ENCODE data around the gene MRPL18. TPM values are rescaled to one million over a fixed set of nuclear protein-coding genes. Genes with fewer than 3 reads are reported as not detected.

The MRPL18 gene
- total and polyA plus RNA-seq, 2 of the 8 experiments (the other 6 are each of a cell fraction or from before 2014, with no cell fraction given): 58.7 to 79.8 TPM

DNA sequence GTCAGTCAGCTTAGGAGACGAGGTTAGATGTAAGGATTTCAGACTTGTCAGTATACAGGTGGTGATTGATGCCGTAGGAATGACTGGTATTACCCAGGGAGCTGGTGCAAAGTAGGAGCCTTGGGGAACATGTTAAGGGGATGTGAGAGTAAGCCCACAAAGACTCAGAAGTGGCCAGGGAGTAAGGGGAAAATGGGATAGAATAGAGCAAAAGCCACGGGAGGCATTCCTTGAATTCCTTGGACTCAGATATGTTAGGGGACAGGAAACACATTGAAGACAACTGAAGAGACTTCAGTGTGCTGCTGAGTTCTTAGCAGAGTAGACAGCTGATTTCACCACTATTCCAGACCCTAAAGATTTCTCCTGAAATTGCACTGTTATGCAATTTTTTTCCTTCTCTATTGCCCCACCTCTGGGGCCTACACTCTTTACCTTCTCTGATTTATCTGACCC lies 29.6 kb upstream of the MRPL18 start:
- Histone ChIP-seq H3K14ac (ENCODE audit: insufficient read length) (no peak overlapping the region), H3K79me2 (ENCODE audit: control insufficient read depth in 1 of 2, insufficient read depth in 2 of 2, low read length in 2 of 2) (peaks cover 0 to 13% of the 10 kb centered on the region in 2 experiments; a peak in 2 of 4 replicates), H3K4me2 (ENCODE audit: insufficient read depth in 1 of 2, low read depth in 2 of 2, low read length in 2 of 2) (peak overlapping the region; percentile 71 to 90), H2BK15ac (ENCODE audit: low read length) (no peak overlapping the region), H2BK12ac (ENCODE audit: low read depth, low read length) (no peak overlapping the region; the same call in 1 of the 2 replicates), H3K56ac (replicated peaks; ENCODE audit: insufficient read length, low read depth, low read length) (no peak overlapping the region), H2AFZ (ENCODE audit: low read length) (no peak overlapping the region), H3K27me3 (replicated peaks in 1 of 4; ENCODE audit: control insufficient read depth in 3 of 4, extremely low read depth in 1 of 4, insufficient read depth in 3 of 4, low read length in 3 of 4) (no peaks in the 10 kb centered on the region), H3K9me3 (ENCODE audit: insufficient read depth in 2 of 2, low read depth in 1 of 2, low read length in 1 of 2) (no peaks in the 10 kb centered on the region), H2BK20ac (ENCODE audit: low read length) (no peak overlapping the region), H3K36me3 (ENCODE audit: control insufficient read depth in 2 of 4, insufficient read depth in 4 of 4, low read length in 3 of 4) (peaks cover 4 to 57% (median 28%) of the 10 kb centered on the region in 4 experiments), H3K79me1 (ENCODE audit: low read depth, low read length) (peaks cover 7% of the 10 kb centered on the region; the same call in 1 of the 2 replicates), H3K27ac (ENCODE audit: low read depth, low read length) (peak overlapping the region; percentile 81; the same call in 1 of the 2 replicates), H4K5ac (ENCODE audit: insufficient read length, low read depth, low read length) (no peak overlapping the region), H3K23me2 (ENCODE audit: low read depth, low read length) (peaks cover 11% of the 10 kb centered on the region), H3K4me1 (replicated peaks in 1 of 4; ENCODE audit: control insufficient read depth in 3 of 4, insufficient read depth in 4 of 4, low read length in 3 of 4) (peaks cover 6 to 15% (median 12%) of the 10 kb centered on the region in 4 experiments; a peak in 6 of 7 replicates), H4K20me1 (replicated peaks in 1 of 2; ENCODE audit: control insufficient read depth in 1 of 2, insufficient read depth in 2 of 2, low read length in 2 of 2) (peaks cover 0 to 2% of the 10 kb centered on the region in 2 experiments), H2BK120ac (replicated peaks; ENCODE audit: low read depth, low read length) (no peak overlapping the region), H2BK5ac (ENCODE audit: low read depth, low read length) (peak overlapping the region; percentile 88; the same call in 1 of the 2 replicates), H3K9ac (replicated peaks in 1 of 4; ENCODE audit: extremely low read depth in 1 of 4, low read depth in 3 of 4, low read length in 3 of 4) (no peak overlapping the region), H4K91ac (replicated peaks; ENCODE audit: insufficient read length, low read length) (no peak overlapping the region), H3K4me3 (ENCODE audit: extremely low read depth in 1 of 4, insufficient read depth in 2 of 4, low read depth in 3 of 4, low read length in 4 of 4) (peak overlapping the region in 2 of 4 experiments; percentile 1 to 98; a peak in 3 of 8 replicates), H4K8ac (ENCODE audit: extremely low read depth, insufficient read depth, low read length) (no peak overlapping the region), H3K23ac (ENCODE audit: insufficient read length) (no peak overlapping the region), H2AK5ac (ENCODE audit: low read depth, low read length) (peak overlapping the region; percentile 72; the same call in 1 of the 2 replicates), H3K4ac (replicated peaks; ENCODE audit: insufficient read length, low read depth, low read length) (no peak overlapping the region), H3K18ac (ENCODE audit: extremely low read depth, low read length) (no peak overlapping the region)
- DNase-seq (ENCODE audit: low read depth in 1 of 2, low spot score in 2 of 2) (peak; percentile 52 to 63), FAIRE-seq (peak; percentile 24)
- TF ChIP-seq SP1 (IDR thresholded peaks at IDR 0.05; ENCODE audit: low read depth, low read length): peak; percentile 55; the same call in 1 of the 2 replicates
- peak; percentile 47 for TF ChIP-seq TAF1 (IDR thresholded peaks at IDR 0.05; ENCODE audit: low read depth, low read length)
- TF ChIP-seq, protein P1, sequence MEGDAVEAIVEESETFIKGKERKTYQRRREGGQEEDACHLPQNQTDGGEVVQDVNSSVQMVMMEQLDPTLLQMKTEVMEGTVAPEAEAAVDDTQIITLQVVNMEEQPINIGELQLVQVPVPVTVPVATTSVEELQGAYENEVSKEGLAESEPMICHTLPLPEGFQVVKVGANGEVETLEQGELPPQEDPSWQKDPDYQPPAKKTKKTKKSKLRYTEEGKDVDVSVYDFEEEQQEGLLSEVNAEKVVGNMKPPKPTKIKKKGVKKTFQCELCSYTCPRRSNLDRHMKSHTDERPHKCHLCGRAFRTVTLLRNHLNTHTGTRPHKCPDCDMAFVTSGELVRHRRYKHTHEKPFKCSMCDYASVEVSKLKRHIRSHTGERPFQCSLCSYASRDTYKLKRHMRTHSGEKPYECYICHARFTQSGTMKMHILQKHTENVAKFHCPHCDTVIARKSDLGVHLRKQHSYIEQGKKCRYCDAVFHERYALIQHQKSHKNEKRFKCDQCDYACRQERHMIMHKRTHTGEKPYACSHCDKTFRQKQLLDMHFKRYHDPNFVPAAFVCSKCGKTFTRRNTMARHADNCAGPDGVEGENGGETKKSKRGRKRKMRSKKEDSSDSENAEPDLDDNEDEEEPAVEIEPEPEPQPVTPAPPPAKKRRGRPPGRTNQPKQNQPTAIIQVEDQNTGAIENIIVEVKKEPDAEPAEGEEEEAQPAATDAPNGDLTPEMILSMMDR (IDR thresholded peaks at IDR 0.05; ENCODE audit: control extremely low read depth in 1 of 3, insufficient read depth in 1 of 3, low read depth in 1 of 3, low read length in 3 of 3): no peak
- TF ChIP-seq POLR2A (IDR thresholded peaks at IDR 0.05; ENCODE audit: control extremely low read depth in 1 of 2, low read depth in 2 of 2, low read length in 2 of 2): peak in 1 of 2 experiments; percentile 82; a peak in 1 of 3 replicates
- peak; percentile 15 for TF ChIP-seq TAF7 (optimal IDR thresholded peaks at IDR 0.05; ENCODE audit: borderline replicate concordance, low read depth, low read length)
- TF ChIP-seq TEAD4 (IDR thresholded peaks at IDR 0.05; ENCODE audit: low read depth, low read length): peak; percentile 97
- TF ChIP-seq SIN3A (conservative IDR thresholded peaks at IDR 0.05 in 1 of 2, IDR thresholded peaks at IDR 0.05 in 1 of 2; ENCODE audit: low read depth in 1 of 2, low read length in 2 of 2): peak; percentile 36 to 77; a peak in 2 of 4 replicates
- TF ChIP-seq POLR2AphosphoS5 (IDR thresholded peaks at IDR 0.05; ENCODE audit: low read depth, low read length): peak; percentile 70
- TF ChIP-seq FOSL1 (IDR thresholded peaks at IDR 0.05; ENCODE audit: insufficient read depth, low read depth, low read length): no peak
- 44% methylated on average over 3 of the region's 3 CpGs; no CpG with 5 or more reads in 1 of the 2 experiments for WGBS, 2 experiments (ENCODE audit: extremely low coverage in 1 of 2, insufficient coverage in 1 of 2, insufficient read length in 1 of 2, insufficient replicate concordance in 2 of 2, low coverage in 1 of 2, low lambda C conversion rate in 2 of 2, missing lambda C conversion rate in 1 of 2)
- ChIA-PET CTCF (ENCODE audit: partially characterized antibody) (interaction anchor here (1.2 to 1.7 kb wide), 3 partner anchors 41 to 312 kb away, joined by 3 to 6 read pairs (median 4); no protein-coding TSS in a partner anchor), POLR2A (ENCODE audit: partially characterized antibody) (interaction anchor here (0.5 to 6.0 kb wide), 15 partner anchors 8 to 225 kb away, joined by 3 to 86 read pairs (median 7); partner anchors contain the start of genes MRPL18, SOD2, TCP1 and WTAP)

Data from H1 (cell line).